ENCODE data around the gene LRRC18. TPM values are rescaled to one million over a fixed set of nuclear protein-coding genes. Genes with fewer than 3 reads are reported as not detected.

LRRC18 gene
- total RNA-seq (2022; extraction: Qiagen RNA extraction; ENCODE audit: low read depth) = not detected in 5 replicates

GRCh38 chr10:48939790-48940325, at the start of gene LRRC18:
Gene LRRC18 (minus strand): TSS chr10:48939840. CDS start chr10:48914155, 25,685 bp downstream.

Other genes starting within 250 kb of the LRRC18 start
- gene VSTM4, start 175.7 kb upstream of the LRRC18 start, total RNA-seq (2022; extraction: Qiagen RNA extraction; ENCODE audit: low read depth) = 0.27 to 0.62 TPM (median 0.48 TPM) in 5 replicates
- gene FAM170B, start 194.2 kb upstream of the LRRC18 start, total RNA-seq (2022; extraction: Qiagen RNA extraction; ENCODE audit: low read depth) = not detected in 5 replicates
- gene TMEM273, start 248.6 kb upstream of the LRRC18 start, total RNA-seq (2022; extraction: Qiagen RNA extraction; ENCODE audit: low read depth) = not detected in 5 replicates

Data from A549 treated with DMSO at 1 μM for 4 hours (cell line).